GM06990 (cell line): ENCODE measurements around the gene CDC73.

Experiments
- DNase-seq: peaks from one replicate; pipeline ENCODE4 v3.0.0-alpha.2; 2011; ENCODE audit not compliant: insufficient read length; ENCODE audit errors: extremely low read depth
- H3K27me3 ChIP-seq: replicated peaks from 2 replicates; pipeline ENCODE4 v1.6.0; 2011; ENCODE audit warnings: low read length; ENCODE audit not compliant: control insufficient read depth, insufficient read depth
- H3K36me3 ChIP-seq: 2 replicates; pipeline ENCODE4 v1.5.1; 2011; ENCODE audit warnings: low read length; ENCODE audit not compliant: control insufficient read depth, insufficient read depth
- H3K4me3 ChIP-seq: replicated peaks from 2 replicates; pipeline ENCODE4 v1.5.1; 2011; ENCODE audit warnings: low read depth, mild to moderate bottlenecking, control low read depth, low read length
- CTCF ChIP-seq: IDR thresholded peaks from 2 replicates; pipeline ENCODE4 v1.5.1; 2011; ENCODE audit warnings: low read length, control low read depth, mild to moderate bottlenecking, inconsistent platforms; ENCODE audit not compliant: insufficient read depth, poor library complexity, severe bottlenecking

CDC73 gene

DNA sequence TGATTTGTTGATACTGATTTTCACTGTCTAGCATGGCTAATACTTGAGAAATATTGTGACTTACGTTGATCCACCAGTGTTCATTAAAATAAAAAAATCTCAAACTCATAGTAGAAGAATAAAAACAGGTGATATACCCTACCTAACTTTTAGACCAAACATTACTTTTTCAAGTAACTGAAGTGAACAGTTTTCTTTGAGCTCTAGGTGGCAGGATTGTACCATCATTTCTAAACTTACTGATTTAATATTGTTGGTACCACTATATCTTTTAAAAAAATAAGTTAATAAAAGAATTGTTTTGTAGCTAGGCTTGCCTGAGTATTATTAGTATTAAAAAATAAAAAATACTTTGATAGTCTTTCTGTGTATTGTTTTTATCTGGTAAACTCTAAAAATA lies 21.5 kb downstream of the CDC73 start:
- peaks cover 4% of the 10 kb centered on the region for H3K36me3 ChIP-seq
- no peak for DNase-seq

DNA sequence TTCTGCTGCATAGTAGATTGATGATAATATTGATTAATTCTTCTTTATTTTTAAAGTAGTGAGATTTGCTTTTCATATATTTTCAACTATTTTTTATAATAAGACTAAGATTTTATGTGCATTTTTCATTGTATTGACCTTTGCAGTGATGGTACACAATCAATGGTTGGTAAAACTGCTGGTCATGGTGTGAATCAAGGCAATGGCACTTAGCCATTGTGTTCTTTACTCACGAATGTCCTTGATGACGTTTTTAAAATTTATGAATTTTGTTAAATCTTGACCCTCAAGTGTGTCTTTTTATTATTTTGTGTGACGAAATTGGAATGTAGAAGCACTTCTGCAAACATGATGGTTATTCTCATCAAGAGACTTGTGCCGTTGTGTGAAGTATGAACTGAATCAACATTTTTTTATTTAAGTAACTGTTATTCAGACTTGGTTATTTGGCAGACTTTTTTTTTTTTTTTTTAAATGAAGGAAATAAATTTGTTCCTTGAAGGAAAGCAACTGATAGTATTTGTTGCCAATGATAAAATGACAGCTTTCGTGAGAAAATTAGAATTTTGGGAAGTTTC lies 22.6 kb downstream of the CDC73 start:
- H3K4me3 ChIP-seq, result no peak overlapping the region
- H3K27me3 ChIP-seq, result no peaks in the 10 kb centered on the region
- TF ChIP-seq CTCF, result no peak
- DNase-seq, result no peak
- H3K36me3 ChIP-seq, result peaks cover 4% of the 10 kb centered on the region

More for the DNA sequence above, 21.5 kb downstream of the CDC73 start:
- no peak overlapping the region for H3K4me3 ChIP-seq
- no peak for TF ChIP-seq CTCF
- H3K27me3 ChIP-seq, result no peaks in the 10 kb centered on the region

GRCh38 chr1:193144999-193145398 lies 23.2 kb downstream of the CDC73 start:
- Histone ChIP-seq H3K4me3 (no peak overlapping the region), H3K27me3 (no peaks in the 10 kb centered on the region), H3K36me3 (peaks cover 4% of the 10 kb centered on the region)
- TF ChIP-seq CTCF, result no peak
- no peak for DNase-seq

GRCh38 chr1:193156117-193156821 lies 34.4 kb downstream of the CDC73 start:
- Histone ChIP-seq H3K4me3 (no peak overlapping the region), H3K36me3 (peaks cover 6% of the 10 kb centered on the region), H3K27me3 (no peaks in the 10 kb centered on the region)
- no peak for TF ChIP-seq CTCF
- DNase-seq, result no peak

GRCh38 chr1:193156822-193157142 lies 35.0 kb downstream of the CDC73 start:
- H3K36me3 ChIP-seq, result peaks cover 6% of the 10 kb centered on the region
- no peak overlapping the region for H3K4me3 ChIP-seq
- no peak for TF ChIP-seq CTCF
- no peak for DNase-seq
- H3K27me3 ChIP-seq, result no peaks in the 10 kb centered on the region
